ENCODE data around the gene ARHGEF3. TPM values are rescaled to one million over a fixed set of nuclear protein-coding genes. Genes with fewer than 3 reads are reported as not detected.

The ARHGEF3 gene
- total RNA-seq, 1 donor, result 6.5 TPM

DNA sequence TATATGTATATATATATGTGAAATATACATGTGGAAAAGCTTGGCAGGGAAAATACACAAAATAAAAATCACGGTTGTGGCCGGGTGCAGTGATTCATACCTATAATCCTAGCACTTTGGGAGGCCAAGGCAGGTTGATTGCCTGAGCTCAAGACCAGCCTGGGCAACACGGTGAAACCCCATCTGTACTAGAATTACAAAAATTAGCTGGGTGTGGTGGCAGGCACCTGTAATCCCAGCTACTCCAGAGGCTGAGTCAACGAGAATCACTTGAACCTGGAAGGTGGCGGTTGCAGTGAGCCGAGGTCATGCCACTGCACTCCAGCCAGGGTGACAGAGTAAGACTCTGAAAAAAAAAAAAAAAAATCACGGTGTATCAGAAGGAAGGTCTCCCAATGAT is 20.8 kb upstream of the ARHGEF3 start:
- no peak for DNase-seq (ENCODE audit: low read depth)
- TF ChIP-seq, protein P1, sequence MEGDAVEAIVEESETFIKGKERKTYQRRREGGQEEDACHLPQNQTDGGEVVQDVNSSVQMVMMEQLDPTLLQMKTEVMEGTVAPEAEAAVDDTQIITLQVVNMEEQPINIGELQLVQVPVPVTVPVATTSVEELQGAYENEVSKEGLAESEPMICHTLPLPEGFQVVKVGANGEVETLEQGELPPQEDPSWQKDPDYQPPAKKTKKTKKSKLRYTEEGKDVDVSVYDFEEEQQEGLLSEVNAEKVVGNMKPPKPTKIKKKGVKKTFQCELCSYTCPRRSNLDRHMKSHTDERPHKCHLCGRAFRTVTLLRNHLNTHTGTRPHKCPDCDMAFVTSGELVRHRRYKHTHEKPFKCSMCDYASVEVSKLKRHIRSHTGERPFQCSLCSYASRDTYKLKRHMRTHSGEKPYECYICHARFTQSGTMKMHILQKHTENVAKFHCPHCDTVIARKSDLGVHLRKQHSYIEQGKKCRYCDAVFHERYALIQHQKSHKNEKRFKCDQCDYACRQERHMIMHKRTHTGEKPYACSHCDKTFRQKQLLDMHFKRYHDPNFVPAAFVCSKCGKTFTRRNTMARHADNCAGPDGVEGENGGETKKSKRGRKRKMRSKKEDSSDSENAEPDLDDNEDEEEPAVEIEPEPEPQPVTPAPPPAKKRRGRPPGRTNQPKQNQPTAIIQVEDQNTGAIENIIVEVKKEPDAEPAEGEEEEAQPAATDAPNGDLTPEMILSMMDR (IDR thresholded peaks at IDR 0.05; ENCODE audit: insufficient read depth, low read depth, low read length), result no peak
- no peak overlapping the region for H3K4me3 ChIP-seq (ENCODE audit: low read depth, low read length)

DNA sequence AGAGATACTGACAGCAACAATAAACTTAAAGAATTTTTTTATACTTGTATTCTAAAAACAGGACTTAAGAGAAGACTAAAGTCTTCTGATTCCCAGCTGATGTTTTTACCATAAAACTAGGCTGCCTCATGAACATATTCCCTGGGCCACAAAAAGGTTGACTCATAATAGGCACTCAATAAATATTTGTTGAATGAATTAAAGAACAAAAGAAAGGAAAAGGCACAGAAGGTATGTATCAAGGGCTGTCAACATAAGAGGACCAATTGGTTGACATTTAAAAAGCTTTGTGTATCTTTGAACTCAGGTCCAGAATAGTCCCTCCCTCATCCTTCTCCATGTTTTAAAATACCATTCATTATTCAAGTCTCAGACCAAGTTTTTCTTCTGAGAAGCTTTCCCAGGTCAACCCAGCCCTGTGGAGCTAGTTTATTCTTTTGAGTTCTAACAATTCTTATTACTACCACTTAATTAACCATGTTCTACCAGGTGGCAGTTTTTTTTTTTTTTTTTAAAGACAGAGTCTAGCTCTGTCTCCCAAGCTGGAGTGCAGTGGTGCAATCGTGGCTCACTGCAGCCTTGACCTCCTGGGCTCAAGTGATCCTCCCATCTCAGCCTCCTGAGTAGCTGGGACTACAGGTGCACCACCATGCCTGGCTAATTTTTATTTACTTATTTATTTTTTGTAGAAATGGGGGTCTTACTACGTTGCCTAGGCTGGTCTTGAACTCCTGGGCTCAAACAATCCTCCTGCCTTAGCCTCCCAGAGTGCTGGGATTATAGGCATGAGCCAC is 17.5 kb upstream of the ARHGEF3 start:
- no peak overlapping the region for H3K4me3 ChIP-seq (ENCODE audit: low read depth, low read length)
- TF ChIP-seq, protein P1 (IDR thresholded peaks at IDR 0.05; ENCODE audit: insufficient read depth, low read depth, low read length), result no peak
- DNase-seq (ENCODE audit: low read depth), result no peak

DNA sequence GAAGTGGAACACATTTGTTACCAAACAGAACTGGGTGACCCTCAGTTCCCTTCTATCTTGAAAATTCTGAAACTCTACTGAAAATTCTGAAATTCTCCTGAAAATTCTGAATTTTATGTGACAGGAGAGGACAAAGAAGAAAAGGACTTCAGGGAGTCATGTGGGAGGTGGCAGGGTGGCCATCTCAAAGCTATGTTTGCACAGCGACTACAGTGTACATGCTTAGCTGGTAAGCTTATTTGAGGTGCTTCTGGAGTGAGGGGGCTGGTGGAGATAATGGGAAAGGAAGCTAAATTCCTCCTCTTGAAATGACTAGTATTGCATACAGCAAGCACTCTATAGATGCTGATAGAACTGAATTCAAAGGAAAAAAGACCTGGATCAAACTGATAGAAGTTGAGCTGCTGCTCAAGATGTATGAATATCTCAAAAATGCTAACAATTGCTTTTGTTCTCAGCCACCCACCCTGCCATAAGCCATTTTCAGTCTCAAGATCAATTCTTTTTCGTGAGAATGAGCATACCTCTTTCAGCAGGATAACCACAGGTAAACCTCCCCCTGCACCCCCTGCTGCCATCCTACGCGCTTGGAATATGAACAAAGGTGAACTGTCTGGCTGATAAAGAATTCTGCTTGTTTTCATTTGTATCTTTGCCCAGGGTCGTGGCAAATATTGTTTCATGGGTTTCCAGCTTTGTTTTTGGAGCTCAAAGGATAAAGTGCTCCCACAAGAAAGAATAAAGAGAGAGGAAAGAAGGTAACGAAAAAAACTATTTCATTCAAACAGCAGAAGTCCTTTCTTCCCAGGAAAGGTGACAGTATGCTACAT is 16.6 kb upstream of the ARHGEF3 start:
- no peak overlapping the region for H3K4me3 ChIP-seq (ENCODE audit: low read depth, low read length)
- TF ChIP-seq, protein P1 (IDR thresholded peaks at IDR 0.05; ENCODE audit: insufficient read depth, low read depth, low read length), result no peak
- DNase-seq (ENCODE audit: low read depth), result no peak

DNA sequence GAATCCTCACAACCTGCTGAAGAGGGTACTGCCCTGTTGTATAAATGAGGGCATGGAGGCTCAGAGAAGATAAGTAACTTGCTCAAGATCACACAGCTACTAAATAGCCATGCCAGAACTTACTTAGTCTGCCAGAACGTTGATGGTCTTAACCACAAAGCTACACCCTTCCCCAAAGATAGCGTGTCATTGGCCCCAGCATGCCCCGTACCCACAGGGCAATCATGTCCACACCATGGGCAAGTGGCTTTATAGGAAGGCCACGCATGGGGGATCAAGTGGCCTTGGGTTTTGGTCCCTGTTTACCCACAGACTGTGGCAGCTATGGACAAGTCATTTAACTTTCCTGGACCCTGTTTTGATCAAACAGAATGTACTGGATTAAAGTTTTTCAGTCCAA is 15.9 kb upstream of the ARHGEF3 start:
- DNase-seq (ENCODE audit: low read depth), result no peak
- no peak overlapping the region for H3K4me3 ChIP-seq (ENCODE audit: low read depth, low read length)
- TF ChIP-seq, protein P1 (IDR thresholded peaks at IDR 0.05; ENCODE audit: insufficient read depth, low read depth, low read length), result no peak

DNA sequence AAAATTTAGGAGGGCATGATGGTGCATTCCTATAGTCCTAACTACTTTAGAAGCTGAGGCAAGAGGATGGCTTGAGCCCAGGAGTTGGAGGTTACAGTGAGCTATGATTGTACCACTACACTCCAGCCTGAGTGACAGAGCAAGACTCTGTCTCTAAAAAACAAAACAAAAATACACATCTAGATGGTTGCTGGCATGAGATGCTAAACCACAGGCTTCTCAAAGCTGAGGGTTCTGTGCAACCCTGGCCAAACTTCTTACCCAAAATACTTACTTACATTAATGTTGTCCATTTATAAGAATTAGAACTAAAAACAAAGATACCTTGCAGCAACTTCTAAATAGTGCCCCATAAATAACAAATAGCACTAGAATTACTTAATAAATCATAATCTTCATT is 14.3 kb upstream of the ARHGEF3 start:
- TF ChIP-seq, protein P1 (IDR thresholded peaks at IDR 0.05; ENCODE audit: insufficient read depth, low read depth, low read length), result no peak
- DNase-seq (ENCODE audit: low read depth), result no peak
- H3K4me3 ChIP-seq (ENCODE audit: low read depth, low read length), result no peak overlapping the region

DNA sequence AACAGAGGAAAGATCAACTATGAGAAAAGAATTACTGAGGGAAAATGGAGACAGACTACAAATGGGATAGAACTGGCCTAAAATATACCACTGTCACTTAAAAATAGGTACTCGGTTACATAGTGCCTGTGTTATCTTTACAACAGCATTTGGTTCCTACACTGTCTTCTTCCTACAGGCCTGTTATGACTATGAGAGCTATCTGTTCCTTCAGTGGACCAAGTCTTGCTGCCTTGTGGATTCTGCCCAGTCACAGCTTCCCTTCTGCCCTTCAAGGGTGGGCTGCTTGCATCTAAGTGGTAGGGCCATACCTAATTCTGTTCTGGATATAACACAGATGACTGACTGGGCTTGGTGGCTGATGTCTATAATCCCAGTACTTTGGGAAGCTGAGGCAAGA is 13.8 kb upstream of the ARHGEF3 start:
- TF ChIP-seq, protein P1 (IDR thresholded peaks at IDR 0.05; ENCODE audit: insufficient read depth, low read depth, low read length), result no peak
- no peak for DNase-seq (ENCODE audit: low read depth)
- no peak overlapping the region for H3K4me3 ChIP-seq (ENCODE audit: low read depth, low read length)

Data from fibroblast of villous mesenchyme (primary cell).